Stimulated activated CD4-positive, alpha-beta T cell treated with anti-CD3 and anti-CD28 coated beads, Interleukin-1b, Interleukin-23, amount 100 ng/mL, for 4 hours (primary cell): Measurements from ENCODE around the gene GINS2.

Source experiments
- DNase-seq, 2 donors: peaks; one replicate each; pipeline ENCODE4 v3.0.0-alpha.2; 2020; ENCODE audit warnings: low read depth in 2 of 2

Gene GINS2

GRCh38 chr16:85654251-85655095 is 34.3 kb downstream of the GINS2 start:
- DNase-seq, result no peak

DNA sequence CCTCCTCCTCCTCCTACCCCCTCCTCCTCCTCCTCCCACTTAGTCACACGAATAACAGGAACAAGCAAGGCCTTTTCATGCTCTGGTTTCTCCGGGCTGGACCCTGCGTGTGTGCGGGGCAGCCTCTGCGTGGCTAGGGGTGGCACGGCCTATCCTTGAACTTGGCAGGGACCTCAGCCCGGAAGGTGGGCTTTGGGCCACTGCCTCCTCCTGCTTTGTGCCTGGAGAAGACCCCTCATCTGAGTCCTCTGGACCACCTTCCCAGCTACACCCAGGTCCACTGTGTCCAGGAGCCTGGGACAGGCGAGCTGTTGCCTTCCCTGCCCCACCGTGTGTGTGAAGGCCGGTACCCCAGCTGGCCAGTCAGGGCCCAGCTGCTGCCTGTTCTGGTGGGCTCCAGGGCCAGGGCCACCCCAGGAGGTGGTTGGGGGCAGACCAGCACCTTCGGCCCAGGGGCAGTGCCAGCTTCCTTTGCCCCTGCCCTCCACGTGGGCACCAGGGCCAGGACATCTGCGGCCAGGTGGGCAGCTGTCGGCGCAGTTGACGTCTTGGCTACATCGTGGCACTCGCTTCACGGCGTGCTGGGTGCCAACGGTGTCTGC is 35.4 kb downstream of the GINS2 start:
- DNase-seq, result no peak

- DNase-seq, result no peak
These were observed 36.1 kb downstream of the GINS2 start for GRCh38 chr16:85652431-85653221.

- no peak for DNase-seq
These were observed 36.9 kb downstream of the GINS2 start for GRCh38 chr16:85651629-85652430.

- no peak for DNase-seq
These were observed 37.7 kb downstream of the GINS2 start for GRCh38 chr16:85650844-85651628.

DNA sequence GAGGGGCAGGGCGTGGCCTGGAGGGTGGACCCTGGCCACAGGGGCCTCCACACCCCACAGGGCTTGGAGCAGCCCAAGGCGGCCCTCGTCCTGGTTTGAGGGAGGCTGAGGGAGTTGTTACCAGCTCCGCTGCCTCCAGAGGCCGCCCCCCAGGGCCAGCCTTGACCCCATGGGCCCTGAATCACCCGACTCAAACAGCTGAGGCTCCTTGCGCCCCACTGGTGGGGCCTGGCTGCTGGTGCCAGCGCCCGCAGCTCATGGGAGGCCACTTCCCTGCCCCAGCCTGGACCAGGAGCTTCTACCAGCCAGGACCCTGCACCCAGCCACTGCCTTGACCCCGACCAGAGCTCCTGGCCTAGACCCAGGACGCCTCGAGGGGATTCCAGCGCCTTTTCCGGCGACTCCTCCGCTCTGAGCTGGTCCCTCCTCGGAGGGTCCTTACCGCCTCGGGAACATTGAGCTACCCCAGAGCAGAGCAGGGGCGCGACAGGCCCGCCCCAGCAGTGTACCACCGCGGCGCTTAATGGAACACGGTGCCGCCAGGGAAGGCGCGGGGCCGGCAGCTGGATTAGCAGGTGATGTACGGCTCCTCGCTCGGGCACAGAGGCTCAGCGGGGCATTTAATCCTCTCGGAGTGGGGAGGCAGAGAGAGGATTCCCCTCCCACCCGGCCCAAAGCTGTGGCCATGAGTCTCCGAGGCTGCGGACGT is 38.5 kb downstream of the GINS2 start:
- no peak for DNase-seq

DNA sequence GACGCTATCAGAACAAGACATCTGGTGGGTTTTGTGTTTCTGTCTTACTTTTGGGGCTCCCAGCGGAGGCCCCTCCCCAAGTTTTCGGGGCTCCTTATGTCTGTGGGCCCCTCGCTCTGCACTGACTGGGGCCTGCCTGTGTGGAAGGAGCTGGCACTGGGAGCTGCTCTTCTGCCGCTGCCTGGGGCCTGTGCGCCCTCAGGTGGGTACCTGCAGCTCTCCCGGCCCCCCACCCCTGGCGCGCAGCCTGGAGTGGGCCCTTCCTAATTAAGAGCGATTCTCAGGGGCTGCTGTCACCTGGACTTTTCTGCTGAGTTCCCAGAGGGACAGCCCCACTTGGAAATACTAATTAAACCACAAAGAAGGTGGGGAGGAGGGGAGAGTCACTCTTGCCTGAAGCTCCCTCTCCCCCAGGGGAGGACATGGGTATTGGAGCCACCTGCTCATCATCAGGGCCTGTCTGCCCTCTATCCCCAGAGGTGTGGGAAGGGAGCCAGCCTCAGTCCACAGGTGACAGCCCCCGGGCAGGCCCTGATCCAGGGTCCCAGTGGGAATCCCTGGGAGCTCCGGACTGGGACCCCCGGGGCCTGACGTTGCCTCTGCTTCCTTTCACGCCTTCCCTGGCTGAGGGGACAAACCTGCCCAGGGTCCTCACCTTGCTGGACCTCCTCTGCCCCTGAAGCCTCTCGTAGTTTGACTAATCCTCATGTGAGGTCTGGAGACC is 39.2 kb downstream of the GINS2 start:
- no peak for DNase-seq

- DNase-seq, result no peak
These were observed 39.9 kb downstream of the GINS2 start for GRCh38 chr16:85648805-85649204.

DNA sequence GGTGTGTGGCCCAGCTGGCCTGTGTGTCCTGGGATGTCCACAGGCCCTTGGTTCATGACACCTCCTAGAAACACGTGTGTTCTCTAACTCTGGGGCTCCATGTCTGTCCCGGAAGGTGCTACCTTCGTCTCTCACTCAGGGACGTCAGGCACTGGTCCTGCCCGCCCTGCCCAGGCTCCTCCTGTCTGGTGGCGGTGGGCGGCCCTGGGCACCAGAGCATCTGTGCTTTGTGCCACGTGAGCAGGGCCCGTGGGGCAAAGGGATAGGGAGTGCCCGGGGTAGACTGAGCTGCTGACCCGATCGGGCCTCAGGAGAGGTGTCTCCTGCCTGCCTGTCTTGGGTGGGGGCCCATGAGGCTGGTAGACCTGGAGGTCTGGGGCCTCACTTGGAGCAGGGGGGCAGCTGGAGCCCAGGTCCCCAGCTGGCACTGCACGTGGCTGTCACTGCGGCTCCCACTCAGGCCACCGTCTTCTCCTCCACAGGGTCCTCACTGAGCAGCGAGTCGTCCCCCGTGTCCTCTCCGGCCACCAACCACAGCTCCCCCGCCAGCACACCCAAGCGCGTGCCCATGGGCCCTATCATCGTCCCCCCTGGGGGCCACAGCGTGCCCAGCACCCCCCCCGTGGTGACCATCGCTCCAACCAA is 40.6 kb downstream of the GINS2 start:
- no peak for DNase-seq

DNA sequence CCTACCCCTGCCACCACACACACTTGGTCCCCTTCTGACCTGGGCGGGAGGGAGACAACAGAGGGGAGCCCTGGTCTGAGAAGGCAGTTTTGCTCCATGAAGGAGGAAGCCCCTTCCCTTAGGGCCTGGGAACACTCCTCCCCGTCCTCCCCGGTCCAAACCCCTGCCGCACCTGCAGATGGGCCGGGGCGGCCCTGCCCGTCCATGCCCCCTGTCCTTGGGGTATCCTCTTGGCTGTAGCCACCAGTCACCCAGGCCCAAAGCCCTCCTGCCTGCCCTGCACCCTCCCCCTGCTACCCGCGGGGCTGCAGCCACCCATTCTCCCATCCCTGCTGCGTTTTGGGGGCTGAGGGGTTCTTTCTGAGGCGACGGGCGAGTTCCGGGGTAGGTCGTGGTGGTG is 41.8 kb downstream of the GINS2 start:
- DNase-seq, result no peak

DNA sequence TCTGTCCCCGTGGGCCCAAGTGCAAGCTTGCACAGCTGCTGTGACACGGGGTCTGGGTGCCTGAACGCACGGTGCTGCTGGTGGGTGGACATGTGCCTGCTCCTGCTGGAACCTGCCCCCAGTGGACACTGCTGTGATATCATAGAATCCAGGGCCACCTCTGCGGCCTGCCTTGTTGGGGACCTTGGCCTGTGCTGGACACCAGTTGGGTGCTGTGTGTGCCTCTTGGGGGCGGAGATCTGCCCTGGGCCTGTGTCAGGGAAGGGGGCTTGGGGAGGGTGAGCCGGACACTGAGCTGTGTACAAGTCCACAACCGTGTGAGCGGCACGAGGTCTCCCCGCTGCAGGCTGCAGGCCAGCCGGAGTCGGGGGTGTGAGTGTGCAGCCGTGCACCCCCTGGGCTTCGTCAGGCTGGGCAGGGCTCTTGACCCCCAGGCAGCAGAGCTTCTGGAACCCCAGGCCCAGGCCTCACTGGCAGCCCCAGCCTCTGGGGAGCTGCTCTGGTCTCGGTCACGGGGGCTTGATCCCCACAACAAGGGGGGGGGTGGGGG is 42.3 kb downstream of the GINS2 start:
- no peak for DNase-seq

DNA sequence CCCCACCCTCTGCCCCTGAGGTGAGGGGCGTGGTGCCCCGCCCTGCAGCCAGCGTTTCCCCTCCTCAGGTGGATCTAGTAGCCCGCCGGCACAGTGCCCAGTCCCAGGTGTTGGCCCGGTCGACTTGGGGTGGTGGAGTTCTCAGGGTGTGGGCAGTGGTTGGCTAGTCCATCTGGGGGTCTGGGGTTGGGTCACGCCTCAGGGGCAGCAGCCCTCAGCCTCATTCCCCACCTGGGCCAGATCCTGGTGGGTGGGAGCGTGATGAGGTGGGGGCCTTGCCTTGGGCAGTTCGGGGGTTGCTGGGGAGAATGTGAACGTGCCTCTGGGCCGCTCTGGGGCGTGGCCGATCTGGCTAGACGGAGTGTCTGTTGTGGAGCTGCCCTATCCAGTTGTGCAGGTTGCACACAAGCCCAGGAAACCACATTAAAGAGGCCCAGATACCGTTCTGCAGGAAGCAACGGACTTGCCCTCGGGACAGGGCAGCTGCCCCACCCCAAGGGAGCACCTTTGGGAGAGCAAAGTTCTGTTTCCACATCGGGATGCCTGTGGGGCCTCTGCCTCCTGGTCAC is 43.6 kb downstream of the GINS2 start:
- DNase-seq, result no peak

DNA sequence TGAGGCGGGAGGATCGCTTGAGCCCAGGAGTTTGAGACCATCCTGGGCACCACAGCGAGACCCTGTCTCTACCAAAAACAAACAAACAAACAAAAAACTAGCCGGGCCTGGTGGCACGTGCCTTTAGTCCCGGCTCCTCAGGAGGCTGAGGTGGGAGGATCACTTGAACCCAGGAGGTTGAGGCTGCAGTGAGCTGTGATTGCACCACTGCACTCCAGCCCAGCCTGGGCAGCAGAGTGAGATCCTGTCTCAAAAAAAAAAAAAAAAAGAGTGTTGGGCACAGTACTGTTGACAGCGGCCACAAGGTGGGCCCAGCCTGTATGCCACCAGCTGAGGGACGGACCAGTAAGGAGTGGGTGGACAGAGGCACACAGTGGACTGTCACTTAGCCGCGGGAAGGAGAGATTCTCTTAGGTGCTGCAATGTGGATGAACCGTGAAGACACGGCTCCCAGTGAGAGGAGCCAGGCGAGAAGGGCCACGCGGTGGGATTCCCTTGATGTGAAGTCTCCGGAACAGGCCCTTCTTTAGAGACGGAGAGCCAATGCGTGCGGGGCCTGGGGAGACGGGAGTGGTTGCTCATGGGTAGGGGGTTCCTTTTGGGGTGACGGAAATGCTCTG is 44.6 kb downstream of the GINS2 start:
- no peak for DNase-seq

GRCh38 chr16:85643631-85644030 is 45.1 kb downstream of the GINS2 start:
- DNase-seq, result no peak

- DNase-seq, result no peak
These were observed 45.9 kb downstream of the GINS2 start for GRCh38 chr16:85642762-85643358.

DNA sequence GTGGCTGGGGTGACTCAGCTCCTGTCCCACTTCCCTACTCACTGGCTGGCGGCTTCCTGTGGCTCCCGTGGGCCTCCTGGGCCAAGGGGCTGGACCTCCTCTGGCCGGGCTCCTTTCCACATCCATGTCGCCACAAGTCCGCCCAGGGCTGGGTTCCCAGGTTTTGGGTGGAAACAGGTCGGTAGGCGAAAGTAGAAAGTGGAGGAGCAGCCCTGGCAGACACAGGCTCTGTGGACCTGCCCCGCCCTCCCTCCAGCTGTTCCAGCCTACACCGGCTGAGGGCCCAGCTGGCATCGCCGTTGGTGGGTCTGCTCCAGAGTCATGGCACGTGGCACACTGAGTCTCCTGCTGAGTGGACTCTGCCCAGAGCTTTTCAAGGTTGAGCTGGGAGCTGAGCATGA is 47.0 kb downstream of the GINS2 start:
- DNase-seq, result no peak

DNA sequence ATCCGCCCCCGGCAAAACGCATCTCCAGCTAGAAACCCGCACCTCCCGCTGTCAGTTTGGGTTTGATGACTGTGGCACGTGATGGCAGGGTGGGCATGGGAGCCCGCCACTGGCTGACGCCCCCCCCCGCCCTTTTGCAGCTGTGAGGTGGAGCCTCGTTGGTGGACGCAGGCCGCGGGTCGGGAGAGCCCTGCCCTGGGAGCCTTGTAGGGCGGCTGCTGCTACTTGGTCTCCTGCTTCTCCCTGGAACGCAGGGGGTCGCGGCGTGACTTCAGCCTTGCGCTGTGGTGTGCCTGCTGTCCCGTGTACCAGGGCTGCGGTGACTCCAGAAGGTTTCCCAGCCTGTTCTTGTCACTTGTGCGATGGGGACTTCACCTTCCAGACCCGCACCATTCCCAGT is 47.4 kb downstream of the GINS2 start:
- DNase-seq, result no peak

GRCh38 chr16:85640585-85640984 is 48.2 kb downstream of the GINS2 start:
- DNase-seq, result no peak
